Stimulated activated CD8-positive, alpha-beta memory T cell treated with anti-CD3 and anti-CD28 coated beads, Interleukin-15, amount 100 ng/mL, for 48 hours (primary cell): ENCODE results near the gene FPR2.
"Not testable (repeated sequence)": the region's sequence is repeated elsewhere in the genome, so short reads cannot be mapped to it uniquely, and the experiment has no call there.

Experiments
- DNase-seq, 2 donors: peaks; one replicate each; pipeline ENCODE4 v3.0.0-alpha.2; 2020; ENCODE audit warnings: low read depth in 2 of 2

FPR2 gene

GRCh38 chr19:51783372-51783771, 22.4 kb downstream of the FPR2 start:
- no peak for DNase-seq

GRCh38 chr19:51784109-51784785, 23.3 kb downstream of the FPR2 start:
- no peak for DNase-seq

GRCh38 chr19:51784922-51785690, 24.1 kb downstream of the FPR2 start:
- peak; percentile 49 to 54 for DNase-seq

- DNase-seq = no peak
Observed at GRCh38 chr19:51786646-51787494, 25.9 kb downstream of the FPR2 start.

GRCh38 chr19:51788029-51788428, 27.0 kb downstream of the FPR2 start:
- DNase-seq = no peak

DNA sequence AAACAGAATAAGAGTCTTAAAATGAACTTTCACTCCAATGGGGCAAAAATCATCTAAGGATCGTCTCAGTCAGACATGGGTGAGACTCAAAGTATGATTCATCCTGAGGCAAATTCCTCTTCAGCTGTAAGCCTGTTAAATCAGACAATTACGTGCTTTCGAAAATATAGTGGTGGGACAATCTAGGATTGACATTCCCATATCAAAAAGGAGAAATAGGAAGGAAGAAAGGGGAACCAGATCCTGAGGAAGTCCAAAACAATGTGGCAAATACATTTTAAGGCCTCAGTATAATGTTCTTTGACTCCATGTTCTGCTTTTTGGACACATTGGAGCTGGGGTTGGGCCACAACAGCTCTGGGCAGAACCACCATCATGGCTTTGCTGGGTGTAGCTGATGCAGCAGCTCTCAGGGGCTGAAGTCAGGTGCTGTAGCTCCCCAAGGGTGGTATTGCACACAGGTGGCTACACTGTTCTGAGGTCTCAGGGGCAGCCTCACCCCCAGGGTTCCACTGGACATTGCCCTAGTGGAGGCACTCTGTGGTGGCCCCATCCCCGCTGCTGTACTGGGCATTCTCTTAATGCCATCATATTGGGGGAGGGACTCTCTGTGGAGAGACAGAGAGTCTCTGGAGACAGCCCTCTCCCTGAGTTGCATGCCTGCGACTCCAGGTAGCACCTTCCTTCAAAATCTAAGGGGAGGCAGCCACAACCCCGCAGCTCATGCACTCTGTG, 28.2 kb downstream of the FPR2 start:
- no peak for DNase-seq

GRCh38 chr19:51792932-51793331, 32.0 kb downstream of the FPR2 start:
- DNase-seq = no peak

DNA sequence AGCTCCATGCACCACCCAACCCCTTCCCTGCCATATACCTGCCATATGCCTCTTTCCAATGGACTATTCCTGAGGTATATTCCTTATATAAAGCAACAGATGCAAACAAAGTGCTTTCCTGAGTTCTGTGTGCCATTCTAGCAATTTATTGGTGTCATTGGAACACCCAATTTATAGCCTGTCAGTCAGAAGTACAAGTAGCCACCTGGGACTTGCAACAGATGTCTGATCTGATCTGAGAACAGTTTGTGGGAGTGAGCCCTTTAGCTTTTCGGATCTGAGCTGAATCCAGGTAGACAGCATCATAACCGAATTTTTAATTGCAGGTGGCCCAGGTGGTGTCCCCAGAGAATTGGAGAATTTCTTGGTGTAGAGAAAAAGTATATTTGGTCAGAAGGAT, 33.0 kb downstream of the FPR2 start:
- no peak for DNase-seq

- DNase-seq = no peak
Observed at GRCh38 chr19:51794885-51795490, 34.0 kb downstream of the FPR2 start, which contains the start of gene FPR3. Gene FPR3, plus strand, starts transcription at chr19:51795157. Its CDS starts 28,592 bp downstream, at chr19:51823749.

DNA sequence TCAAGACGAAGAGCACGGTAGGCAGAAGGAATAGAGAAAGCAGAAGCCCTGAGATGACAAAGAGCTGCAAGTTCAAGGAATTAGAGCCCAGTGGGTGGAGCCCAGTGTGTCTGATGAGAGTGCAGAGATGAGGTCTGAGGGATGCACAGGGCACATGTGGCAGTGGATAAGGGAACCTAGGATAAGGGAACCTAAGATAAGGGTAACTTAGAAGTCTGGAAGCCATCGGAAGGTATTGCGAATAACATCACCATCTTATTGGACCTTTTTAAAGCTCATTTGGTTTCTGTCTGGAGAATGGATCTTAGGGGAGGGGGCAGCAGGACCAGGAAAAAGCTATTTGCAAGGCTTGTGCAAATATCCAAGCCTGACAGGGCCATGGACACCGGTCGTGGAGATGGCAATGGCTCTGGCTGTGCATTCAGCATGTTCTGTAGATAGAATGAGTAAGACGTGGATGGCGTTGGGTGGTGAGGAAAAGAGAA, 35.3 kb downstream of the FPR2 start:
- DNase-seq = no peak

- no peak for DNase-seq
Observed at GRCh38 chr19:51797480-51797879, 36.5 kb downstream of the FPR2 start.

GRCh38 chr19:51798062-51798461, 37.1 kb downstream of the FPR2 start:
- DNase-seq = no peak

- DNase-seq = no peak
Observed at GRCh38 chr19:51799034-51799773, 38.2 kb downstream of the FPR2 start.

DNA sequence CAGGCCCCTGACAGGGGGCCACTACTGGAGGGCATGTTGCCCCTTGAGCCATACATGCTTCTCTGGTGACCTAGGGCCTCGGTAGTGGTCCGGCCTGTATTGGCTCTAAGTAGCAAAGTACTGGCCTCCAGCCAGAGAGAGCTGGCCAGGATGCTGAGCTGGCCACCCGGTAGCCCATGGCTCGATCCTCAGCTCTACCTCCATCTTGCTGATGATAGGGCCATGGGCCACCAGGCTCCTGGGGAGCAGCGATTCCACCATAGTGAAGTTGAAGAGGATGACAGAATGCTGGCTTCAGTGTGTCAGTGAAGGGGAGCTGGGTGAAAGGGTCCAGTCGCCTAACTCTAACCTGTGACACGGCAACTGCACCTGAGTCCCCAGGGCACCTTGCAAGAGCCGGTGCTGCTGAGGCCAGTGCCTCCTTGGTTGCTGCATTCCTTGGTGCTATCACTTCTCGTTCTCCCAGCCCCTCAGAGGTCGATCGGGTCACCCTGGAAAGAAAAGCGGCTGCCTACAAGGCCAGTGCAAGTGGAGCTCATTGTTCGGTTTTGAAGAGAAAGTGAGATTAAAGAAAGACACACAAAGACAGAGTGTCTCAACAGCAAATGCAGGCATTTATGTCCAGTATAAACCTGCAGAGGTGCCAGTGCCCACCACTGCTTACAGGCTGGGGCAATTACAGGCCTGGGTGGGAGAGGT, 38.9 kb downstream of the FPR2 start:
- no peak for DNase-seq

DNA sequence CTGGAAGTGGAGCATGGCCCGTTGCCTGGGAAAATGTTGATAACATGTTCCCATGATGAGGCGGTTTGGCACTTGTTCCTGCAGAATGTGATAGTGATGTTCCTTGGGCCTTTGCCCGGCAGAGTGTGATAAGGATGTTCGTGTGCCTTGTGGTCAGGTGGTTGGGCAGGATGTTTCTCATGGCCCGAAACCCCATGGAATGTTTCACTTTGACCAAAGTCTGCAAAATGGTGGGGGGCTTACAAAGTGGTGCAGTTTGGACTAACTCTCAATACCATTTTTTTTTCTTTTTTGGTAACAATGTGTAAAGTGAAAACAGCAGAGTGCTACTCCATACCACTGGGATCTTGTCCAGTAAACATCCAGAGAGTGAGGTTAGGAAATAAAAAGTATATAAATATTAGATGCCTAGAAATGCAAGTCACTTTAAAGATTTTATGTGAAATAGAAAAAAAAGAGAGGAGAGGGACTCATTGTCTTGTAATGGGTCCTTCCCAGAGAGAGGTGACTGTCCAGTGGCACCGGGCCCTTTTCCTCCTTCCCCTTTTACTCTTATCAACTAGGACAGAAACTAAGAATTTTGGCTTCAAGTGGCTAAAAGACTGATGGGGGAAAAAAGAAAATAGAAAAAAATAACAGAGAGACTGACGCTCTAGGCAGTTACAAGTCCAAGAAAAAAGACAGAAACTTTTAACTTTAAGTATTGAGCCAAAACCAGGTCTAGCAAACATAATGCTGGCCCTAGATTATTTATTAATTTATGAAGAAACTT, 39.7 kb downstream of the FPR2 start:
- no peak for DNase-seq

- DNase-seq = no peak
Observed at GRCh38 chr19:51802775-51803174, 41.8 kb downstream of the FPR2 start.

DNA sequence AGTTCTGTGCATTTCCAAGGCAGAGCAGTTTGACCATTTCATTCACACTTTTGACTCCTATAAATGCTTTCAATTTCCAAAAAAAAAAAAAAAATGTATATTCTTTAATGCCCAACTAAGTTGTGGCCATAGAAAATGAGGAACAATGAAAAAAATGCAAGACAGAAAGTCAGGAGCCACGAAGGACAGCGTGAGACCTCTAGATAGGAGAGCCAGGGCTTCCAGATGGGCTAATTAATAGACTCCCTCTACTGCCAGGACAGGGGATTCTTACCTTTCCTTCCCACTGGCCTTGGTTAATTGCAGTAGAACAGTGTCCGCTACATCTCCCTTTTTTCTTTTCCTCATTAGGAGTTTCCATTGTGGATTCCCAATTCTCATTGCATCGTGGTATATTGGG, 42.5 kb downstream of the FPR2 start:
- no peak for DNase-seq

DNA sequence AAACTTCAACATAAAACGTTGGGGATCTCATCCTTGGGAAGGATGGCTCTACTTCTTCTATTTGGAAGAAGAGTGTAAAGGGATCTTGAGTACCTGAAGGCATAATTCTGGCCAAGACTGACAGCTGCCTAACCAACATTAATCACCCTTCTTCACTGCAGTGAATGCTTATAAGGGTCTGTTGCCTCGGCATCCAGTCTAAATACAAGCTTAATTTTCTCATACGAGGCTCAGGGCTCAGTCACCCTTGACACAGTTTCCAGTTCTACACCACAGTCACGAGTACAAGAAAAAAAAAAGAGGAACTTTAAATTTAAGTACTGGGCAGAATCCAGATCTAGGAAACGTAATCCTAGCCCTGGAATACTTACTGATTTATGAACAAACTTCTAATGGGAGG, 43.0 kb downstream of the FPR2 start:
- DNase-seq = no peak

- not testable (repeated sequence) for DNase-seq
Observed at GRCh38 chr19:51804789-51805188, 43.8 kb downstream of the FPR2 start.
